Keratinocyte (primary cell): Measurements from ENCODE around the gene RIC3.

Experiments
- EZH2 ChIP-seq: IDR thresholded peaks from one replicate; pipeline ENCODE4 v1.6.1; 2012; ENCODE audit warnings: inconsistent platforms, mild to moderate bottlenecking, low read length, moderate library complexity
- TF ChIP-seq, protein P1 (sequence below), 3 experiments: IDR thresholded peaks in 1 of 3; conservative IDR thresholded peaks in 1 of 3; optimal IDR thresholded peaks in 1 of 3; 2 replicates in 2 of 3; 3 replicates in 1 of 3; pipeline versions ENCODE3 to v1.5.1; 2011; ENCODE audit warnings: low read length in 3 of 3, mild to moderate bottlenecking in 3 of 3, moderate library complexity in 2 of 3, control low read depth in 1 of 3, inconsistent platforms in 1 of 3; ENCODE audit not compliant: insufficient read depth in 2 of 3; ENCODE audit errors: extremely low read depth in 1 of 3

- TF ChIP-seq, protein P1, sequence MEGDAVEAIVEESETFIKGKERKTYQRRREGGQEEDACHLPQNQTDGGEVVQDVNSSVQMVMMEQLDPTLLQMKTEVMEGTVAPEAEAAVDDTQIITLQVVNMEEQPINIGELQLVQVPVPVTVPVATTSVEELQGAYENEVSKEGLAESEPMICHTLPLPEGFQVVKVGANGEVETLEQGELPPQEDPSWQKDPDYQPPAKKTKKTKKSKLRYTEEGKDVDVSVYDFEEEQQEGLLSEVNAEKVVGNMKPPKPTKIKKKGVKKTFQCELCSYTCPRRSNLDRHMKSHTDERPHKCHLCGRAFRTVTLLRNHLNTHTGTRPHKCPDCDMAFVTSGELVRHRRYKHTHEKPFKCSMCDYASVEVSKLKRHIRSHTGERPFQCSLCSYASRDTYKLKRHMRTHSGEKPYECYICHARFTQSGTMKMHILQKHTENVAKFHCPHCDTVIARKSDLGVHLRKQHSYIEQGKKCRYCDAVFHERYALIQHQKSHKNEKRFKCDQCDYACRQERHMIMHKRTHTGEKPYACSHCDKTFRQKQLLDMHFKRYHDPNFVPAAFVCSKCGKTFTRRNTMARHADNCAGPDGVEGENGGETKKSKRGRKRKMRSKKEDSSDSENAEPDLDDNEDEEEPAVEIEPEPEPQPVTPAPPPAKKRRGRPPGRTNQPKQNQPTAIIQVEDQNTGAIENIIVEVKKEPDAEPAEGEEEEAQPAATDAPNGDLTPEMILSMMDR (optimal IDR thresholded peaks at IDR 0.05 in 1 of 3, IDR thresholded peaks at IDR 0.05 in 1 of 3, conservative IDR thresholded peaks at IDR 0.05 in 1 of 3; ENCODE audit: extremely low read depth in 1 of 3, insufficient read depth in 2 of 3, low read length in 3 of 3) = peak; percentile 59 to 64 (median 63)
- no peak for TF ChIP-seq EZH2
These were observed 78.1 kb downstream of the RIC3 start for GRCh38 chr11:8090756-8091155.
